Gastrocnemius medialis (tissue), 4 donors: Measurements from ENCODE around the gene ZNF865. TPM values are rescaled to one million over a fixed set of nuclear protein-coding genes. Genes with fewer than 3 reads are reported as not detected.

ENCODE experiments used
- ATAC-seq, 2 donors: fragments of 150-250 bp; one replicate each; pipeline ENCODE4 v1.9.1; 2016
- DNase-seq, 2 donors: peaks; one replicate each; pipeline ENCODE4 v3.0.0-alpha.2; 2019
- H3K27ac ChIP-seq, 4 donors: fragments of 200-600 bp; sonication (generic); 1 replicate in 1 of 4; 2 replicates in 3 of 4; pipeline ENCODE4 v1.5.1; 2016 to 2018; ENCODE audit warnings: mild to moderate bottlenecking in 2 of 4, moderate library complexity in 1 of 4
- H3K27me3 ChIP-seq, 3 donors: fragments of 200-600 bp; sonication (generic) in 2 of 3; 1 replicate in 1 of 3; 2 replicates in 2 of 3; pipeline versions ENCODE4 v1.5.1 to v1.6.0; 2016 to 2019; ENCODE audit warnings: mild to moderate bottlenecking in 1 of 3, moderate library complexity in 1 of 3
- H3K36me3 ChIP-seq, 2 donors: fragments of 200-600 bp; sonication (generic) in 1 of 2; one replicate each; pipeline ENCODE4 v1.5.1; 2017 to 2018
- H3K4me1 ChIP-seq, 2 donors: fragments of 200-600 bp; sonication (generic) in 1 of 2; one replicate each; pipeline ENCODE4 v1.5.1; 2016 to 2017; ENCODE audit warnings: mild to moderate bottlenecking in 2 of 2
- H3K4me3 ChIP-seq, 4 donors: fragments of 200-600 bp; sonication (generic) in 3 of 4; 1 replicate in 1 of 4; 2 replicates in 3 of 4; pipeline ENCODE4 v1.5.1; 2016 to 2019; ENCODE audit warnings: mild to moderate bottlenecking in 2 of 4
- H3K9me3 ChIP-seq, 3 donors: fragments of 200-600 bp; sonication (generic) in 2 of 3; 1 replicate in 1 of 3; 2 replicates in 2 of 3; pipeline ENCODE4 v1.5.1; 2016 to 2019
- POLR2A ChIP-seq, 2 donors: fragments of 450-650 bp; IDR thresholded peaks; one replicate each; pipeline ENCODE4 v1.6.1; 2017; ENCODE audit warnings: antibody characterized with exemption in 2 of 2, mild to moderate bottlenecking in 2 of 2, moderate library complexity in 2 of 2
- in situ Hi-C, 4 donors: fragments of 200-750 bp; cut with MboI; loops; one replicate each; pipeline versions ENCODE4 v1.15.0 to v1.8.0; 2017; ENCODE audit warnings: low sequenced_read_pairs in 4 of 4
- intact Hi-C: fragments of 100-400 bp; cut with DNase I; formaldehyde crosslinking; loops from one replicate; pipeline ENCODE4 v1.15.1; 2023; ENCODE audit warnings: low total_unique reads
- total RNA-seq, 4 donors: library from RNA; depleted of rRNA; stranded (reverse); fragments of >200 nt; gene quantifications; one replicate each; pipeline versions ENCODE4 v1.1.0 to v1.2.3, GENCODE V29; 2016
- TF ChIP-seq, protein P1 (sequence below), 5 experiments: fragments of 450-650 bp in 3 of 5; fragments of 200-600 bp in 2 of 5; sonication (generic) in 2 of 5; IDR thresholded peaks in 4 of 5; conservative IDR thresholded peaks in 1 of 5; 1 replicate in 4 of 5; 2 replicates in 1 of 5; pipeline ENCODE4 v1.5.1; 2016 to 2019; ENCODE audit warnings: antibody characterized with exemption in 5 of 5, mild to moderate bottlenecking in 3 of 5, moderate library complexity in 3 of 5

Gene ZNF865
- total RNA-seq, 4 donors from 2014 or later, result 10.3 to 23.4 (median 15.2) TPM

DNA sequence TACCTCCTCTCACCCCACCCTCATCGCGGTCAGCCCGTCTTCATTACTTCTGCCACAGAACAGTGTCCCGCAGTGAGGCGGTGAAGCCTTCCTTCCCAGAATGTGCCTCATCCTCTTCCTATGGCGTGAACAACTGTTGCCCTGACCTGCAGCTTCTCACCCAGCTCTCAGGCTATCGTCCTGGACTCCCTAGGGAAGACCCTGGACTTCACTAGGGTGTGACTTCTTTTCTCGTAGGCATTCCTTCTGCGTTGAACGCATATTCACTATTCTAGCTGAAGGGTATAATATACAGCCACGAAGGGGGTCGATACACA, 982 bp downstream of the ZNF865 start:
- H3K27ac ChIP-seq, result peak overlapping the region; percentile 91 to 99 (median 94)
- in situ Hi-C loops, result no loop called here
- no peaks in the 10 kb centered on the region for H3K9me3 ChIP-seq
- intact Hi-C loops, result loop anchor here (10.0 kb wide), 1 partner anchor 1402 kb away; the partner anchor contains the start of gene RPS9
- ATAC-seq, result no peak
- no peaks in the 10 kb centered on the region for H3K27me3 ChIP-seq
- H3K36me3 ChIP-seq, result peaks cover 0 to 8% of the 10 kb centered on the region in 2 donors
- TF ChIP-seq, protein P1, sequence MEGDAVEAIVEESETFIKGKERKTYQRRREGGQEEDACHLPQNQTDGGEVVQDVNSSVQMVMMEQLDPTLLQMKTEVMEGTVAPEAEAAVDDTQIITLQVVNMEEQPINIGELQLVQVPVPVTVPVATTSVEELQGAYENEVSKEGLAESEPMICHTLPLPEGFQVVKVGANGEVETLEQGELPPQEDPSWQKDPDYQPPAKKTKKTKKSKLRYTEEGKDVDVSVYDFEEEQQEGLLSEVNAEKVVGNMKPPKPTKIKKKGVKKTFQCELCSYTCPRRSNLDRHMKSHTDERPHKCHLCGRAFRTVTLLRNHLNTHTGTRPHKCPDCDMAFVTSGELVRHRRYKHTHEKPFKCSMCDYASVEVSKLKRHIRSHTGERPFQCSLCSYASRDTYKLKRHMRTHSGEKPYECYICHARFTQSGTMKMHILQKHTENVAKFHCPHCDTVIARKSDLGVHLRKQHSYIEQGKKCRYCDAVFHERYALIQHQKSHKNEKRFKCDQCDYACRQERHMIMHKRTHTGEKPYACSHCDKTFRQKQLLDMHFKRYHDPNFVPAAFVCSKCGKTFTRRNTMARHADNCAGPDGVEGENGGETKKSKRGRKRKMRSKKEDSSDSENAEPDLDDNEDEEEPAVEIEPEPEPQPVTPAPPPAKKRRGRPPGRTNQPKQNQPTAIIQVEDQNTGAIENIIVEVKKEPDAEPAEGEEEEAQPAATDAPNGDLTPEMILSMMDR (IDR thresholded peaks at IDR 0.05 in 4 of 5, conservative IDR thresholded peaks at IDR 0.05 in 1 of 5), result peak in 1 of 5 experiments; percentile 14
- TF ChIP-seq POLR2A (IDR thresholded peaks at IDR 0.05), result no peak
- H3K4me3 ChIP-seq, result peak overlapping the region; percentile 68 to 97 (median 80)
- no peak for DNase-seq
- peaks cover 34 to 42% of the 10 kb centered on the region in 2 donors for H3K4me1 ChIP-seq

DNA sequence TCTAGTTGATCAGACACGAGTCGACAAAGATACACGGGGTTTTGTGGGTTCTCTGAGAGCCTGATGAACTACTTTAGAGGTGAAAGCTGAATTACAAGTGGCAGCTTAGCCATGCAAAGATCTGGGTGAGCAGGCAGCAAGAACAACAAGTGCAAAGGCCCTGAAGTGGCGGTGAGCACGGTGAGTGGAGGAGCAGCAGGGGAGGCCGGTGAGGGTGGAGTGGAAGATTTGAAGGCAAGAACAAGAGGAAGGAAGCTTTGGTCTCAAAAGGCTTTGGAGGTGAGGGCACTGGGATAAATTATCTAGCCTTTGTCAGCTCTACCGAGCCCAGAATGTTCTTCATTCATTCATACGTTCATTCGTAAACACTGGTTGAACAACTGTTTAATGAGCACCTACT, 1.4 kb downstream of the ZNF865 start:
- intact Hi-C loops, result loop anchor here (10.0 kb wide), 1 partner anchor 1402 kb away; the partner anchor contains the start of gene RPS9
- Histone ChIP-seq H3K4me1 (peaks cover 38 to 45% of the 10 kb centered on the region in 2 donors), H3K27me3 (no peaks in the 10 kb centered on the region), H3K36me3 (peaks cover 0 to 8% of the 10 kb centered on the region in 2 donors), H3K9me3 (no peaks in the 10 kb centered on the region), H3K27ac (peak overlapping the region; percentile 91 to 99 (median 94)), H3K4me3 (peak overlapping the region; percentile 68 to 97 (median 80))
- in situ Hi-C loops, result no loop called here
- ATAC-seq, result no peak
- DNase-seq, result no peak
- TF ChIP-seq, protein P1 (IDR thresholded peaks at IDR 0.05 in 4 of 5, conservative IDR thresholded peaks at IDR 0.05 in 1 of 5), result no peak
- no peak for TF ChIP-seq POLR2A (IDR thresholded peaks at IDR 0.05)

DNA sequence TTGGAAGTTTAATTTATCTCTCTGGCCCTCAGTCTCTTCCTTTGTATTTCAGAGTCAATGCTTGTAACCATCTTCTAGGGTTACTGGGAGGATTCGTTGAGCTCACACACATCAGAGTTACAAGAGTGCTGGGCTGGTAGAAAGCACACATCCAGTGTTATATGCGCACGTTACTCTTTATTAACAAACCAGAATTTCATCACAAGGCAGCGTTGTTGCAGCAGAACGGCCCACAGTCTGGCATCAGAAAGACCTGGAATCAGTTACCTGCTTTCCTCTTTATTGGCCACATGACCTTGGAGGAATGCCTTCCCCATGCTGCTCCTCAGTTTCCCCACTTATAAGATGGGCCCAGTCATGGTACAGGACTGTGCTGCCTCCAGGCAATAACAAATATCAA, 3.9 kb downstream of the ZNF865 start:
- H3K4me3 ChIP-seq, result no peak overlapping the region
- peaks cover 46 to 51% of the 10 kb centered on the region in 2 donors for H3K4me1 ChIP-seq
- TF ChIP-seq, protein P1 (IDR thresholded peaks at IDR 0.05 in 4 of 5, conservative IDR thresholded peaks at IDR 0.05 in 1 of 5), result no peak
- TF ChIP-seq POLR2A (IDR thresholded peaks at IDR 0.05), result no peak
- no peak for ATAC-seq
- H3K27me3 ChIP-seq, result no peaks in the 10 kb centered on the region
- H3K27ac ChIP-seq, result peak overlapping the region; percentile 86 to 99 (median 92)
- intact Hi-C loops, result loop anchor here (10.0 kb wide), 1 partner anchor 1405 kb away; the partner anchor contains the start of gene RPS9
- H3K9me3 ChIP-seq, result no peaks in the 10 kb centered on the region
- DNase-seq, result no peak
- H3K36me3 ChIP-seq, result peaks cover 0 to 8% of the 10 kb centered on the region in 2 donors
- in situ Hi-C loops, result no loop called here

DNA sequence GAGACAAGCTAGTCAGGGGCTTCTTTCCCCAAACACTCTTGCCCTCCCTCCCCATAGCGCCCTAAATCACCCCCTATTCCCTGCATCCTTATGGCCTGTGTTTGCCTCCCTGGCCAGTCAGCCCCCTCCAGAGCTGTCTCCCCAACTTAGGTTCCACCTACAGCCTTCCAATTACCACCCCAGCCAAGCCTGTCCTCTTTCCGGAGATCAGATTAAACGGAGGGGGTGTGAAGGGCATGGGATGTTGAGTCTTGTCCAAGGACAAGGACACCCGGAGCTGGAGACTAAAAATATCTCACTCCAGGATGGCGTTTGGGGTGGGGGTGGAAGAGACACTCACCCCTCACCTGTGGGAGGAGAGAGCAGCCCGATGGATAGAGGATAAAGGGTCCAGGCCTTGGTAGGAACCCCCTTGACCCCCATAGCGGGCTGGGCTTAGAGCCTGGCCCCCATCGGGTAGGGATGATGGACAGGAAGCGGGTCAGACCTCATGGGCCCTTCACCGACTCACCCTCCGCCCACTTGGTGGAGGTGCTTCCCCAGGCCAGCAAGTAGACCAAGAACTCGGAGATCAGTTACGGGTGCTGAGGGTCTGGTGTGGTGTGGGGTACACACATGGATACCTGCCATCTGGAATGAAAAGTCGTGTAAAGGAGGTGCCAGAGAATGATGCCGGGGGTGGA, 6.0 kb downstream of the ZNF865 start:
- intact Hi-C loops, result no loop called here
- H3K27ac ChIP-seq, result peak overlapping the region; percentile 86 to 97 (median 91)
- peak; percentile 93 for ATAC-seq

More for the DNA sequence above, 6.0 kb downstream of the ZNF865 start:
- TF ChIP-seq, protein P1 (IDR thresholded peaks at IDR 0.05 in 4 of 5, conservative IDR thresholded peaks at IDR 0.05 in 1 of 5), result no peak
- in situ Hi-C loops, result no loop called here
- Histone ChIP-seq H3K27me3 (no peaks in the 10 kb centered on the region), H3K9me3 (no peaks in the 10 kb centered on the region), H3K36me3 (peaks cover 0 to 13% of the 10 kb centered on the region in 2 donors), H3K4me1 (peaks cover 33 to 46% of the 10 kb centered on the region in 2 donors), H3K4me3 (peak overlapping the region in 3 of 4 donors; percentile 6 to 39 (median 17))
- peak; percentile 72 to 76 for DNase-seq
